ENCODE measurements around the gene KPTN.

- TF ChIP-seq POLR2A (IDR thresholded peaks at IDR 0.05; ENCODE audit: low read length), result no peak
- no peak for TF ChIP-seq GATA1 (IDR thresholded peaks at IDR 0.05; ENCODE audit: low read depth, low read length)
These were observed 56.5 kb downstream of the KPTN start for GRCh38 chr19:47427241-47428176.

Data from erythroblast (primary cell).